ENCODE results near the gene PDE6A. TPM values are rescaled to one million over a fixed set of nuclear protein-coding genes. Genes with fewer than 3 reads are reported as not detected.

Gene PDE6A
- total and polyA plus RNA-seq, 4 donors = 0.06 TPM; not detected in 3

DNA sequence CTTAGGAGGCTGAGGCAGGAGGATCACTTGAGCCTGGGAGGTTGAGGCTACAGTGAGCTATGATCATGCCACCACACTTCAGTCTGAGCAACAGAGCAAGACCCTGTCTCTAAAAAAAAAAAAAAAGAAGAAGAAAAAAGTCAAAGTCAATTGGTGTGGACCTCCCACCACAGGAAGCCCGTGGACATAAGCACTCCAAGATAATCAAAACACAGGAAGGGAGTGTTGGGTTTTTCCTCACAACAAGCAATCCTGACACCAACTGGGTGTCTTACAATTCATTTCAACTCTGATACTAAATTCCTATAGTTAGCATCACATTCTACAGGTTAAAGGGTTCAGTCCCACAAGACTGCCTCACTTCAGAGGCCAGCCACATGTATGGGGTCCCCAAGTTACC lies 70.7 kb downstream of the PDE6A start:
- H3K36me3 ChIP-seq (ENCODE audit: control insufficient read depth in 4 of 4, insufficient read depth in 3 of 4, low read depth in 1 of 4, low read length in 3 of 4) = no peaks in the 10 kb centered on the region
- 79% methylated on average over 1 of the region's 1 CpG for WGBS
- TF ChIP-seq JUND (IDR thresholded peaks at IDR 0.05) (no peak), GABPA (IDR thresholded peaks at IDR 0.05 in 1 of 2, conservative IDR thresholded peaks at IDR 0.05 in 1 of 2) (no peak)
- TF ChIP-seq, protein P1, sequence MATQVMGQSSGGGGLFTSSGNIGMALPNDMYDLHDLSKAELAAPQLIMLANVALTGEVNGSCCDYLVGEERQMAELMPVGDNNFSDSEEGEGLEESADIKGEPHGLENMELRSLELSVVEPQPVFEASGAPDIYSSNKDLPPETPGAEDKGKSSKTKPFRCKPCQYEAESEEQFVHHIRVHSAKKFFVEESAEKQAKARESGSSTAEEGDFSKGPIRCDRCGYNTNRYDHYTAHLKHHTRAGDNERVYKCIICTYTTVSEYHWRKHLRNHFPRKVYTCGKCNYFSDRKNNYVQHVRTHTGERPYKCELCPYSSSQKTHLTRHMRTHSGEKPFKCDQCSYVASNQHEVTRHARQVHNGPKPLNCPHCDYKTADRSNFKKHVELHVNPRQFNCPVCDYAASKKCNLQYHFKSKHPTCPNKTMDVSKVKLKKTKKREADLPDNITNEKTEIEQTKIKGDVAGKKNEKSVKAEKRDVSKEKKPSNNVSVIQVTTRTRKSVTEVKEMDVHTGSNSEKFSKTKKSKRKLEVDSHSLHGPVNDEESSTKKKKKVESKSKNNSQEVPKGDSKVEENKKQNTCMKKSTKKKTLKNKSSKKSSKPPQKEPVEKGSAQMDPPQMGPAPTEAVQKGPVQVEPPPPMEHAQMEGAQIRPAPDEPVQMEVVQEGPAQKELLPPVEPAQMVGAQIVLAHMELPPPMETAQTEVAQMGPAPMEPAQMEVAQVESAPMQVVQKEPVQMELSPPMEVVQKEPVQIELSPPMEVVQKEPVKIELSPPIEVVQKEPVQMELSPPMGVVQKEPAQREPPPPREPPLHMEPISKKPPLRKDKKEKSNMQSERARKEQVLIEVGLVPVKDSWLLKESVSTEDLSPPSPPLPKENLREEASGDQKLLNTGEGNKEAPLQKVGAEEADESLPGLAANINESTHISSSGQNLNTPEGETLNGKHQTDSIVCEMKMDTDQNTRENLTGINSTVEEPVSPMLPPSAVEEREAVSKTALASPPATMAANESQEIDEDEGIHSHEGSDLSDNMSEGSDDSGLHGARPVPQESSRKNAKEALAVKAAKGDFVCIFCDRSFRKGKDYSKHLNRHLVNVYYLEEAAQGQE (IDR thresholded peaks at IDR 0.05) = no peak
- no peaks in the 10 kb centered on the region for H3K4me1 ChIP-seq (ENCODE audit: control insufficient read depth in 4 of 4, insufficient read depth in 4 of 4, low read length in 3 of 4)
- no peak overlapping the region for H3K4me3 ChIP-seq (ENCODE audit: low read depth in 1 of 3, low read length in 3 of 3)
- no peak for DNase-seq (ENCODE audit: low spot score)
- no peak overlapping the region for H3K27ac ChIP-seq (ENCODE audit: low read depth in 1 of 2, low read length in 2 of 2)
- H3K9ac ChIP-seq (ENCODE audit: low read depth in 1 of 2, low read length in 2 of 2) = no peak overlapping the region
- no peaks in the 10 kb centered on the region for H3K27me3 ChIP-seq (ENCODE audit: control insufficient read depth in 4 of 4, insufficient read depth in 4 of 4, low read length in 3 of 4)
- no peaks in the 10 kb centered on the region for H3K9me3 ChIP-seq (ENCODE audit: control insufficient read depth in 4 of 4, low read length in 3 of 4)

DNA sequence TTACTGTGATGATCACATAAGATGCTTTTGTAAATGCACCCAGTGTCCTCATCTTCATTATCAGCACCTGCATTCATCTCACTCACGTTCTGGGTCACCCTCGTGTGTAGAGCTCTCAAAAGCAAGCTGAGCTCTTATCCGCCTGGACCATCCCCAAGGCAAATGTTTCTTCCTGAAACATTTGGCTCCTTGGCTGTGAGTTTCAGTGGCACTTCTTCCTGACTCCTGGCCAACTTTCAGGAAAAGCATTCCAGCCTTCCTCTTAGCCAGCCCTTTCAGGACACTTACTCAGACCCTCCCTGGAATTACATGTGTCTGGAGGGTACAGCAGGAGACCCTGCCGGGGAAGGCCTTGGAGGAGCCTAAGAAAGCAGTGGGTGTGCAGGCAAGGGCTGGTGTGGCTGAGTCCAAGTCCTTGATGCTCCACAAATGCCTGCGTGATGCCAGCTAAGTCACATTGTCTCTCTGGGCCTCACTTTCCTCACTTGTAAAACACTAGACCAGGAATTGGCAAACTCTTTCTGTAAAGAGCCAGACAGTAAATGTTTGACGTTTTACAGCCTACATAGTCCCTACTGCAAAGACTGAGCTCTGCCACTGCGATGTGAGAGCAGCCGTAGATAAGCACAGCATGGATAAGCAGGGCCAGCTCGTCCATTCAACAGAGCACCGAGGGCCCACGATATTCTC lies 72.1 kb downstream of the PDE6A start:
- 67% methylated on average over 11 of the region's 11 CpGs for WGBS
- no peaks in the 10 kb centered on the region for H3K9me3 ChIP-seq (ENCODE audit: control insufficient read depth in 4 of 4, low read length in 3 of 4)
- no peak overlapping the region for H3K9ac ChIP-seq (ENCODE audit: low read depth in 1 of 2, low read length in 2 of 2)
- TF ChIP-seq EGR1 (IDR thresholded peaks at IDR 0.05; ENCODE audit: low read depth in 2 of 2) (no peak), GABPA (IDR thresholded peaks at IDR 0.05 in 1 of 2, conservative IDR thresholded peaks at IDR 0.05 in 1 of 2) (no peak), NR2F2 (IDR thresholded peaks at IDR 0.05) (no peak), SP1 (IDR thresholded peaks at IDR 0.05) (no peak), JUND (IDR thresholded peaks at IDR 0.05) (no peak), RXRA (IDR thresholded peaks at IDR 0.05) (no peak), YY1 (IDR thresholded peaks at IDR 0.05) (no peak), TAF1 (conservative IDR thresholded peaks at IDR 0.05) (no peak), RAD21 (IDR thresholded peaks at IDR 0.05) (no peak), FOXA1 (IDR thresholded peaks at IDR 0.05) (no peak), HNF4A (conservative IDR thresholded peaks at IDR 0.05) (no peak), HNF4G (IDR thresholded peaks at IDR 0.05) (no peak), FOXA2 (IDR thresholded peaks at IDR 0.05) (no peak)
- TF ChIP-seq, protein P1 (IDR thresholded peaks at IDR 0.05) = no peak
- TF ChIP-seq, protein P2, sequence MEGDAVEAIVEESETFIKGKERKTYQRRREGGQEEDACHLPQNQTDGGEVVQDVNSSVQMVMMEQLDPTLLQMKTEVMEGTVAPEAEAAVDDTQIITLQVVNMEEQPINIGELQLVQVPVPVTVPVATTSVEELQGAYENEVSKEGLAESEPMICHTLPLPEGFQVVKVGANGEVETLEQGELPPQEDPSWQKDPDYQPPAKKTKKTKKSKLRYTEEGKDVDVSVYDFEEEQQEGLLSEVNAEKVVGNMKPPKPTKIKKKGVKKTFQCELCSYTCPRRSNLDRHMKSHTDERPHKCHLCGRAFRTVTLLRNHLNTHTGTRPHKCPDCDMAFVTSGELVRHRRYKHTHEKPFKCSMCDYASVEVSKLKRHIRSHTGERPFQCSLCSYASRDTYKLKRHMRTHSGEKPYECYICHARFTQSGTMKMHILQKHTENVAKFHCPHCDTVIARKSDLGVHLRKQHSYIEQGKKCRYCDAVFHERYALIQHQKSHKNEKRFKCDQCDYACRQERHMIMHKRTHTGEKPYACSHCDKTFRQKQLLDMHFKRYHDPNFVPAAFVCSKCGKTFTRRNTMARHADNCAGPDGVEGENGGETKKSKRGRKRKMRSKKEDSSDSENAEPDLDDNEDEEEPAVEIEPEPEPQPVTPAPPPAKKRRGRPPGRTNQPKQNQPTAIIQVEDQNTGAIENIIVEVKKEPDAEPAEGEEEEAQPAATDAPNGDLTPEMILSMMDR (IDR thresholded peaks at IDR 0.05; ENCODE audit: low read depth, low read length, missing input control) = no peak
- TF ChIP-seq, protein P3, sequence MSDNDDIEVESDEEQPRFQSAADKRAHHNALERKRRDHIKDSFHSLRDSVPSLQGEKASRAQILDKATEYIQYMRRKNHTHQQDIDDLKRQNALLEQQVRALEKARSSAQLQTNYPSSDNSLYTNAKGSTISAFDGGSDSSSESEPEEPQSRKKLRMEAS (IDR thresholded peaks at IDR 0.05) = no peak
- TF ChIP-seq, protein P4, sequence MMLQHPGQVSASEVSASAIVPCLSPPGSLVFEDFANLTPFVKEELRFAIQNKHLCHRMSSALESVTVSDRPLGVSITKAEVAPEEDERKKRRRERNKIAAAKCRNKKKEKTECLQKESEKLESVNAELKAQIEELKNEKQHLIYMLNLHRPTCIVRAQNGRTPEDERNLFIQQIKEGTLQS (IDR thresholded peaks at IDR 0.05) = no peak
- TF ChIP-seq, protein P5, sequence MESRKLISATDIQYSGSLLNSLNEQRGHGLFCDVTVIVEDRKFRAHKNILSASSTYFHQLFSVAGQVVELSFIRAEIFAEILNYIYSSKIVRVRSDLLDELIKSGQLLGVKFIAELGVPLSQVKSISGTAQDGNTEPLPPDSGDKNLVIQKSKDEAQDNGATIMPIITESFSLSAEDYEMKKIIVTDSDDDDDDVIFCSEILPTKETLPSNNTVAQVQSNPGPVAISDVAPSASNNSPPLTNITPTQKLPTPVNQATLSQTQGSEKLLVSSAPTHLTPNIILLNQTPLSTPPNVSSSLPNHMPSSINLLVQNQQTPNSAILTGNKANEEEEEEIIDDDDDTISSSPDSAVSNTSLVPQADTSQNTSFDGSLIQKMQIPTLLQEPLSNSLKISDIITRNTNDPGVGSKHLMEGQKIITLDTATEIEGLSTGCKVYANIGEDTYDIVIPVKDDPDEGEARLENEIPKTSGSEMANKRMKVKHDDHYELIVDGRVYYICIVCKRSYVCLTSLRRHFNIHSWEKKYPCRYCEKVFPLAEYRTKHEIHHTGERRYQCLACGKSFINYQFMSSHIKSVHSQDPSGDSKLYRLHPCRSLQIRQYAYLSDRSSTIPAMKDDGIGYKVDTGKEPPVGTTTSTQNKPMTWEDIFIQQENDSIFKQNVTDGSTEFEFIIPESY (IDR thresholded peaks at IDR 0.05) = no peak
- no peaks in the 10 kb centered on the region for H3K4me1 ChIP-seq (ENCODE audit: control insufficient read depth in 4 of 4, insufficient read depth in 4 of 4, low read length in 3 of 4)
- no peak for DNase-seq (ENCODE audit: low spot score)
- H3K36me3 ChIP-seq (ENCODE audit: control insufficient read depth in 4 of 4, insufficient read depth in 3 of 4, low read depth in 1 of 4, low read length in 3 of 4) = no peaks in the 10 kb centered on the region
- H3K4me3 ChIP-seq (ENCODE audit: low read depth in 1 of 3, low read length in 3 of 3) = no peak overlapping the region
- no peak overlapping the region for H3K27ac ChIP-seq (ENCODE audit: low read depth in 1 of 2, low read length in 2 of 2)
- no peaks in the 10 kb centered on the region for H3K27me3 ChIP-seq (ENCODE audit: control insufficient read depth in 4 of 4, insufficient read depth in 4 of 4, low read length in 3 of 4)

Measured in liver (tissue), 9 donors.